Loucy (cell line): ENCODE data around the gene HOXC11.
A peak's percentile ranks its signal among the peaks of the same experiment; 100 is the strongest.

Experiments used
- H2AFZ ChIP-seq: fragments of 200-600 bp; sonication (generic); 2 replicates; pipeline ENCODE4 v1.6.0; 2016; ENCODE audit warnings: antibody characterized with exemption, mild to moderate bottlenecking, low read length, moderate library complexity
- H3F3A ChIP-seq: fragments of 200-600 bp; 2 replicates; pipeline ENCODE4 v1.6.0; 2016; ENCODE audit warnings: antibody characterized with exemption, low read depth, mild to moderate bottlenecking
- H3K27me3 ChIP-seq: fragments of 200-600 bp; sonication (generic); 2 replicates; pipeline ENCODE4 v1.6.1; 2014; ENCODE audit warnings: low read length, mild to moderate bottlenecking; ENCODE audit not compliant: insufficient read depth, poor library complexity, severe bottlenecking
- H3K36me3 ChIP-seq: fragments of 200-600 bp; sonication (generic); 2 replicates; pipeline ENCODE4 v1.6.1; 2016; ENCODE audit warnings: low read length; ENCODE audit not compliant: insufficient read depth
- H3K4me1 ChIP-seq: fragments of 200-600 bp; sonication (generic); 2 replicates; pipeline ENCODE4 v1.5.1; 2014; ENCODE audit warnings: low read length, mild to moderate bottlenecking; ENCODE audit not compliant: insufficient read depth, poor library complexity, severe bottlenecking
- H3K4me2 ChIP-seq: fragments of 200-600 bp; sonication (generic); 2 replicates; pipeline ENCODE4 v1.6.0; 2014; ENCODE audit warnings: antibody characterized with exemption, low read length, low read depth, mild to moderate bottlenecking; ENCODE audit not compliant: poor library complexity, severe bottlenecking
- H3K4me3 ChIP-seq: fragments of 200-600 bp; sonication (generic); 2 replicates; pipeline ENCODE4 v1.5.1; 2014; ENCODE audit warnings: low read length, mild to moderate bottlenecking, mixed read lengths; ENCODE audit not compliant: poor library complexity, severe bottlenecking
- H3K79me2 ChIP-seq: fragments of 200-600 bp; sonication (generic); 2 replicates; pipeline ENCODE4 v1.6.1; 2014; ENCODE audit warnings: low read length; ENCODE audit not compliant: insufficient read depth
- H3K9ac ChIP-seq: fragments of 200-600 bp; sonication (generic); 2 replicates; pipeline ENCODE4 v1.6.0; 2014; ENCODE audit warnings: mild to moderate bottlenecking, low read depth, low read length, moderate library complexity; ENCODE audit not compliant: poor library complexity, severe bottlenecking
- H3K9me2 ChIP-seq: fragments of 200-600 bp; sonication (generic); replicated peaks from 2 replicates; pipeline ENCODE4 v1.6.1; 2016; ENCODE audit warnings: low read depth, low read length, mixed read lengths
- H3K9me3 ChIP-seq: fragments of 200-600 bp; sonication (generic); 2 replicates; pipeline ENCODE4 v1.6.1; 2014; ENCODE audit warnings: mild to moderate bottlenecking, antibody characterized with exemption, low read length, low read depth; ENCODE audit not compliant: insufficient read depth
- H4K20me1 ChIP-seq: fragments of 200-600 bp; sonication (generic); 2 replicates; pipeline ENCODE4 v1.6.0; 2014; ENCODE audit warnings: antibody characterized with exemption, low read length, mild to moderate bottlenecking; ENCODE audit not compliant: insufficient read depth, poor library complexity, severe bottlenecking
- CTCF ChIP-seq: fragments of 200-600 bp; sonication (generic); conservative IDR thresholded peaks from 2 replicates; pipeline ENCODE4 v1.5.1; 2014; ENCODE audit warnings: mild to moderate bottlenecking, antibody characterized with exemption, low read length
- EZH2phosphoT487 ChIP-seq: fragments of 200-600 bp; IDR thresholded peaks from 2 replicates; pipeline ENCODE4 v1.6.1; 2018; ENCODE audit warnings: antibody characterized with exemption, mild to moderate bottlenecking, moderate library complexity, borderline replicate concordance

Gene HOXC11

GRCh38 chr12:53955776-53956250 is 17.1 kb upstream of the HOXC11 start:
- Histone ChIP-seq H3K27me3 (no peaks in the 10 kb centered on the region), H3F3A (0 out of 2 replicates have a peak, but pooled peaks cover 3% of the 10 kb centered on the region)

GRCh38 chr12:53956251-53956887 is 16.6 kb upstream of the HOXC11 start:
- H3K79me2 ChIP-seq, result no peaks in the 10 kb centered on the region
- no peaks in the 10 kb centered on the region for H4K20me1 ChIP-seq
- H3K36me3 ChIP-seq, result no peaks in the 10 kb centered on the region
- H3K27me3 ChIP-seq, result no peaks in the 10 kb centered on the region
- peak overlapping the region; percentile 66 for H3K4me3 ChIP-seq
- H3K9me3 ChIP-seq, result no peaks in the 10 kb centered on the region
- peaks cover 41% of the 10 kb centered on the region for H3K4me1 ChIP-seq
- H3K9ac ChIP-seq, result peak overlapping the region; percentile 73
- no peaks in the 10 kb centered on the region for H3K9me2 ChIP-seq
- TF ChIP-seq EZH2phosphoT487 (no peak), CTCF (peak; percentile 46)
- H3K4me2 ChIP-seq, result peak overlapping the region; percentile 91
- 0 out of 2 replicates have a peak, but pooled peaks cover 3% of the 10 kb centered on the region for H3F3A ChIP-seq
- H2AFZ ChIP-seq, result peak overlapping the region; percentile 72

More at GRCh38 chr12:53955776-53956250, 17.1 kb upstream of the HOXC11 start:
- no peaks in the 10 kb centered on the region for H3K9me2 ChIP-seq
- H4K20me1 ChIP-seq, result no peaks in the 10 kb centered on the region
- peaks cover 41% of the 10 kb centered on the region for H3K4me1 ChIP-seq
- no peaks in the 10 kb centered on the region for H3K9me3 ChIP-seq
- peak overlapping the region; percentile 72; the same call in 1 of the 2 replicates for H2AFZ ChIP-seq
- H3K4me3 ChIP-seq, result peak overlapping the region; percentile 66
- H3K79me2 ChIP-seq, result no peaks in the 10 kb centered on the region
- peak overlapping the region; percentile 91 for H3K4me2 ChIP-seq
- no peak for TF ChIP-seq EZH2phosphoT487
- TF ChIP-seq CTCF, result no peak
- no peaks in the 10 kb centered on the region for H3K36me3 ChIP-seq
- H3K9ac ChIP-seq, result peak overlapping the region; percentile 73

GRCh38 chr12:53956914-53957536 is 15.9 kb upstream of the HOXC11 start:
- Histone ChIP-seq H3K9me2 (no peaks in the 10 kb centered on the region), H3K4me2 (peak overlapping the region; percentile 91), H4K20me1 (no peaks in the 10 kb centered on the region), H3F3A (0 out of 2 replicates have a peak, but pooled peaks cover 3% of the 10 kb centered on the region), H3K9ac (peak overlapping the region; percentile 73), H3K27me3 (no peaks in the 10 kb centered on the region), H2AFZ (peak overlapping the region; percentile 72), H3K9me3 (no peaks in the 10 kb centered on the region), H3K4me3 (peak overlapping the region; percentile 66), H3K4me1 (peaks cover 41% of the 10 kb centered on the region), H3K79me2 (no peaks in the 10 kb centered on the region), H3K36me3 (no peaks in the 10 kb centered on the region)
- TF ChIP-seq EZH2phosphoT487 (no peak), CTCF (no peak)
